SK-N-MC (cell line): ENCODE measurements around the gene GH1.
"Not testable (repeated sequence)": the region's sequence is repeated elsewhere in the genome, so short reads cannot be mapped to it uniquely, and the experiment has no call there.

Source experiments
- DNase-seq: peaks from one replicate; pipeline ENCODE4 v3.0.0-alpha.2; 2011; ENCODE audit warnings: low read depth, low spot score
- H3K27ac ChIP-seq: fragments of 200-600 bp; sonication (generic); 2 replicates; pipeline ENCODE4 v1.5.1; 2016; ENCODE audit warnings: mixed run types
- H3K36me3 ChIP-seq: fragments of 200-600 bp; sonication (generic); 2 replicates; pipeline ENCODE4 v1.6.1; 2017; ENCODE audit warnings: antibody characterized with exemption, low read length, mixed read lengths; ENCODE audit not compliant: insufficient read depth
- H3K4me3 ChIP-seq: fragments of 200-600 bp; sonication (generic); 2 replicates; pipeline ENCODE4 v1.5.1; 2016
- H3K9ac ChIP-seq: fragments of 200-600 bp; sonication (generic); 2 replicates; pipeline ENCODE4 v1.8.0; 2017; ENCODE audit warnings: mixed run types, mixed read lengths; ENCODE audit not compliant: insufficient read length
- H3K9me3 ChIP-seq: fragments of 200-600 bp; sonication (generic); 2 replicates; pipeline ENCODE4 v1.6.1; 2017; ENCODE audit warnings: low read depth, mild to moderate bottlenecking, antibody characterized with exemption, low read length, moderate library complexity, mixed read lengths
- EZH2 ChIP-seq: fragments of 200-600 bp; sonication (generic); IDR thresholded peaks from one replicate; pipeline ENCODE4 v1.6.1; 2017; ENCODE audit warnings: antibody characterized with exemption
- FOXP2 ChIP-seq: optimal IDR thresholded peaks from 2 replicates; pipeline ENCODE3; 2011; ENCODE audit warnings: mild to moderate bottlenecking, moderate library complexity; ENCODE audit not compliant: insufficient read depth; ENCODE audit errors: extremely low read length, control extremely low read depth
- POLR2AphosphoS5 ChIP-seq: IDR thresholded peaks from 2 replicates; pipeline ENCODE4 v1.6.1; 2012; ENCODE audit warnings: mild to moderate bottlenecking, low read depth, low read length, borderline replicate concordance

GH1 gene

GRCh38 chr17:63919311-63919723, 678 bp upstream of the GH1 start:
- H3K36me3 ChIP-seq: no peaks in the 10 kb centered on the region
- no peak overlapping the region for H3K9ac ChIP-seq
- TF ChIP-seq POLR2AphosphoS5 (no peak), FOXP2 (no peak), EZH2 (no peak)
- no peak overlapping the region for H3K27ac ChIP-seq
- DNase-seq: peak; percentile 3
- H3K9me3 ChIP-seq: no peaks in the 10 kb centered on the region
- H3K4me3 ChIP-seq: no peak overlapping the region

GRCh38 chr17:63918305-63918704, 334 bp downstream of the GH1 start:
- Histone ChIP-seq H3K9me3 (no peaks in the 10 kb centered on the region), H3K27ac (no peak overlapping the region), H3K9ac (no peak overlapping the region), H3K4me3 (no peak overlapping the region), H3K36me3 (no peaks in the 10 kb centered on the region)
- no peak for TF ChIP-seq POLR2AphosphoS5
- no peak for TF ChIP-seq FOXP2
- TF ChIP-seq EZH2: no peak
- no peak for DNase-seq

GRCh38 chr17:63917646-63918045, 993 bp downstream of the GH1 start:
- Histone ChIP-seq H3K27ac (no peak overlapping the region), H3K36me3 (no peaks in the 10 kb centered on the region), H3K9me3 (no peaks in the 10 kb centered on the region), H3K4me3 (no peak overlapping the region), H3K9ac (no peak overlapping the region)
- TF ChIP-seq FOXP2 (no peak), EZH2 (no peak), POLR2AphosphoS5 (no peak)
- DNase-seq: no peak

GRCh38 chr17:63917206-63917605, 1.4 kb downstream of the GH1 start:
- not testable (repeated sequence) for H3K27ac ChIP-seq, H3K36me3 ChIP-seq, H3K9ac ChIP-seq, DNase-seq, H3K9me3 ChIP-seq, H3K4me3 ChIP-seq

GRCh38 chr17:63916566-63917185, 2.0 kb downstream of the GH1 start:
- H3K4me3 ChIP-seq: no peak overlapping the region
- no peak for DNase-seq
- H3K9me3 ChIP-seq: no peaks in the 10 kb centered on the region
- H3K9ac ChIP-seq: no peak overlapping the region
- H3K27ac ChIP-seq: no peak overlapping the region
- no peaks in the 10 kb centered on the region for H3K36me3 ChIP-seq
- TF ChIP-seq POLR2AphosphoS5 (no peak), EZH2 (no peak), FOXP2 (no peak)

- not testable (repeated sequence) for DNase-seq, H3K9ac ChIP-seq, H3K4me3 ChIP-seq, H3K36me3 ChIP-seq, H3K27ac ChIP-seq, H3K9me3 ChIP-seq
Measured at GRCh38 chr17:63915753-63916152, 2.9 kb downstream of the GH1 start.

- H3K9ac ChIP-seq: no peak overlapping the region
- H3K36me3 ChIP-seq: no peaks in the 10 kb centered on the region
- no peak for DNase-seq
- no peak overlapping the region for H3K4me3 ChIP-seq
- TF ChIP-seq FOXP2 (no peak), POLR2AphosphoS5 (no peak), EZH2 (no peak)
- H3K9me3 ChIP-seq: no peaks in the 10 kb centered on the region
- H3K27ac ChIP-seq: no peak overlapping the region
Measured at GRCh38 chr17:63914471-63914870, 4.2 kb downstream of the GH1 start.

- Histone ChIP-seq H3K27ac (no peak overlapping the region), H3K9me3 (no peaks in the 10 kb centered on the region), H3K4me3 (no peak overlapping the region), H3K36me3 (no peaks in the 10 kb centered on the region), H3K9ac (no peak overlapping the region)
- TF ChIP-seq EZH2 (no peak), FOXP2 (no peak), POLR2AphosphoS5 (no peak)
- DNase-seq: no peak
Measured at GRCh38 chr17:63911657-63912100, 7.0 kb downstream of the GH1 start.

GRCh38 chr17:63911041-63911635, 7.5 kb downstream of the GH1 start, which contains the start of gene CSHL1:
Gene CSHL1 (minus strand): TSS chr17:63911258. CDS start chr17:63911196, 62 bp downstream.
- no peak within 1 kb of the TSS for H3K9ac ChIP-seq
- H3K4me3 ChIP-seq: no peak within 1 kb of the TSS
- no peak within 1 kb of the TSS for H3K27ac ChIP-seq
- TF ChIP-seq EZH2 (no peak), FOXP2 (no peak), POLR2AphosphoS5 (no peak)
- no peak for DNase-seq
- H3K36me3 ChIP-seq: no peaks in the 10 kb centered on the region
- no peaks in the 10 kb centered on the region for H3K9me3 ChIP-seq
